Activated CD8-positive, alpha-beta memory T cell treated with anti-CD3 and anti-CD28 coated beads, Interleukin-2, amount 10 ng/mL, durations not matched to agents 7 days and 5 days (primary cell): ENCODE measurements around the gene ZNF561. TPM values are rescaled to one million over a fixed set of nuclear protein-coding genes. Genes with fewer than 3 reads are reported as not detected.

Experiments
- ATAC-seq: fragments of 150-1000 bp; cut with Tn5 transposase; one replicate; pipeline ENCODE4 v1.10.0; 2021; ENCODE audit warnings: moderate library complexity
- CTCF ChIA-PET: fragments of 350-600 bp; sonication (Branson Sonifier 250); formaldehyde crosslinking; loops from one replicate; lab custom pipeline; 2021; ENCODE audit warnings: antibody characterized with exemption; lab: Charles Lee
- DNase-seq: peaks from one replicate; pipeline ENCODE4 v3.0.0-alpha.2; 2020
- H3K27ac Mint-ChIP-seq: one replicate; pipeline ENCODE4 v1.8.0; 2021; ENCODE audit warnings: mild to moderate bottlenecking, mixed read lengths
- H3K27me3 Mint-ChIP-seq: one replicate; pipeline ENCODE4 v1.8.0; 2021; ENCODE audit warnings: mixed read lengths
- H3K36me3 Mint-ChIP-seq: one replicate; pipeline ENCODE4 v1.8.0; 2021; ENCODE audit warnings: mild to moderate bottlenecking, mixed read lengths
- H3K4me1 Mint-ChIP-seq: one replicate; pipeline ENCODE4 v1.8.0; 2021; ENCODE audit warnings: mixed read lengths
- H3K4me3 Mint-ChIP-seq: one replicate; pipeline ENCODE4 v1.8.0; 2021; ENCODE audit warnings: mild to moderate bottlenecking, moderate library complexity, mixed read lengths
- H3K9me3 Mint-ChIP-seq: one replicate; pipeline ENCODE4 v1.8.0; 2022; ENCODE audit warnings: low read depth, mixed read lengths
- total RNA-seq, 2 experiments: library from RNA; stranded (reverse); gene quantifications; one replicate each; pipeline ENCODE4 v1.2.3, GENCODE V29; 2021

ZNF561 gene
- total RNA-seq, 2 experiments from 2014 or later, result 23.0 to 30.8 TPM

DNA sequence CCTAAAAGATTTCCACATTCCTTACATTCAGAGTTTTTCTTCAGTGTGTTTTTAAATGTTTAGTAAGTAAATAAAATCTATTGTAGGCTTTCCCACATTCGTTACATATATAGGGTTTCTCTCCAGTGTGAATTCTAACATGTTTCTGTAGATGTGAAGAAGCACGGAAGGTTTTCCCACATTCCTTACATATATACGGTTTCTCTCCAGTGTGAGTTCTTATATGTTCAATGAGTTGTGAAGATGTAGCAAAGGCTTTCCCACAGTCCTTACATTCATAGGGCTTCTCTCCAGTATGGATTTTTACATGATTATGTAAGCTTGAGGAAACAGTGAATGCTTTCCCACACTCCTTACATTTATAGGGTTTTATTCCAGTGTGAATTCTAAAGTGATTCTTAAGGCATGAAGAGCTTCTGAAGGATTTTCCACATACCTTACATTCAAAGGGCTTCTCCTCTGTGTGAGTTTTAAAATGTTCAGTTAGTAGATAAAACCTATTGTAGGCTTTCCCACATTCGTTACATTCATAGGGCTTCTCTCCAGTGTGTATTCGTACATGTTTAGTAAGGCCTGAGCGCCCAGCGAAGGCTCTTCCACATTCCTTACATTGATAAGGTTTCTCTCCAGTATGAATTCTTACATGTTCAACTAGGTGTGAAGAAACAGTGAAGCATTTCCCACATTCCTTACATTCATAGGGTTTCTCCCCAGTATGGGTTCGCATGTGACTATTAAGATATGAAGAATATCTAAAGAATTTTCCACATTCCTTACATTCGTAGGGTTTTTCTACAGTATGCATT is 54.9 kb downstream of the ZNF561 start:
- Mint-ChIP-seq H3K9me3 (peaks cover 48% of the 10 kb centered on the region), H3K27ac (no peak overlapping the region)

More for the DNA sequence above, 54.9 kb downstream of the ZNF561 start:
- Mint-ChIP-seq H3K4me3 (no peak overlapping the region), H3K36me3 (peaks cover 96% of the 10 kb centered on the region), H3K4me1 (no peaks in the 10 kb centered on the region), H3K27me3 (no peaks in the 10 kb centered on the region)
- CTCF ChIA-PET, result no interaction called here
- no peak for ATAC-seq
- DNase-seq, result no peak

Other genes with a start within 250 kb of the ZNF561 start
- gene ZNF266, start 185.7 kb downstream of the ZNF561 start, total RNA-seq, result 10 to 100 TPM; 34.1 to 48.3 TPM
- not detected for gene ZNF560, start 122.6 kb downstream of the ZNF561 start, total RNA-seq
- 10 to 100 TPM; 12.7 to 13.9 TPM for gene ZNF426, start 82.6 kb downstream of the ZNF561 start, total RNA-seq
- gene ZNF121, start 36.7 kb downstream of the ZNF561 start, total RNA-seq, result 10 to 100 TPM; 53.9 to 55.7 TPM
- gene ZNF562, start 53.9 kb upstream of the ZNF561 start, total RNA-seq, result 10 to 100 TPM; 25.9 to 26.7 TPM
- 1 to 10 TPM; 6.0 to 9.6 TPM for gene ZNF846, start 147.5 kb upstream of the ZNF561 start, total RNA-seq
- 10 to 100 TPM; 27.3 to 30.8 TPM for gene FBXL12, start 197.8 kb upstream of the ZNF561 start, total RNA-seq
- 100 to 1,000 TPM; 354 to 362 TPM for gene UBL5, start 206.7 kb upstream of the ZNF561 start, total RNA-seq
- 100 to 1,000 TPM; 103 to 116 TPM for gene PIN1, start 214.1 kb upstream of the ZNF561 start, total RNA-seq